ENCODE results near the gene TPRN.

Gene TPRN

GRCh38 chr9:137188086-137188489 is 12.5 kb downstream of the TPRN start:
- Histone ChIP-seq H3K4me3 (ENCODE audit: insufficient read depth, low read depth, low read length) (peak overlapping the region; percentile 89), H3K27ac (ENCODE audit: insufficient read depth, low read depth, low read length, poor library complexity, severe bottlenecking) (no peak overlapping the region), H3K27me3 (ENCODE audit: control insufficient read depth, insufficient read depth, low read length, poor library complexity, severe bottlenecking) (no peaks in the 10 kb centered on the region), H3K36me3 (ENCODE audit: control insufficient read depth, insufficient read depth, low read length) (no peaks in the 10 kb centered on the region), H3K9me3 (ENCODE audit: control insufficient read depth, low read length) (no peaks in the 10 kb centered on the region), H3K4me1 (ENCODE audit: control insufficient read depth, insufficient read depth, low read length) (peaks cover 10% of the 10 kb centered on the region)
- WGBS, 2 experiments = 1% methylated on average over 31 of the region's 31 CpGs

GRCh38 chr9:137187386-137187785 is 13.2 kb downstream of the TPRN start:
- WGBS, 2 experiments = 94 to 95% methylated on average over 15 of the region's 15 CpGs
- H3K4me3 ChIP-seq (ENCODE audit: insufficient read depth, low read depth, low read length) = peak overlapping the region; percentile 89
- no peaks in the 10 kb centered on the region for H3K36me3 ChIP-seq (ENCODE audit: control insufficient read depth, insufficient read depth, low read length)

GRCh38 chr9:137186385-137186784 is 14.2 kb downstream of the TPRN start:
- no peaks in the 10 kb centered on the region for H3K36me3 ChIP-seq (ENCODE audit: control insufficient read depth, insufficient read depth, low read length)
- H3K4me1 ChIP-seq (ENCODE audit: control insufficient read depth, insufficient read depth, low read length) = peaks cover 10% of the 10 kb centered on the region
- H3K4me3 ChIP-seq (ENCODE audit: insufficient read depth, low read depth, low read length) = no peak overlapping the region
- H3K27me3 ChIP-seq (ENCODE audit: control insufficient read depth, insufficient read depth, low read length, poor library complexity, severe bottlenecking) = no peaks in the 10 kb centered on the region
- no peak overlapping the region for H3K27ac ChIP-seq (ENCODE audit: insufficient read depth, low read depth, low read length, poor library complexity, severe bottlenecking)
- 94% methylated on average over 6 of the region's 6 CpGs for WGBS, 2 experiments
- no peaks in the 10 kb centered on the region for H3K9me3 ChIP-seq (ENCODE audit: control insufficient read depth, low read length)

More at GRCh38 chr9:137187386-137187785, 13.2 kb downstream of the TPRN start:
- H3K4me1 ChIP-seq (ENCODE audit: control insufficient read depth, insufficient read depth, low read length) = peaks cover 10% of the 10 kb centered on the region
- H3K27me3 ChIP-seq (ENCODE audit: control insufficient read depth, insufficient read depth, low read length, poor library complexity, severe bottlenecking) = no peaks in the 10 kb centered on the region
- H3K9me3 ChIP-seq (ENCODE audit: control insufficient read depth, low read length) = no peaks in the 10 kb centered on the region
- H3K27ac ChIP-seq (ENCODE audit: insufficient read depth, low read depth, low read length, poor library complexity, severe bottlenecking) = no peak overlapping the region

GRCh38 chr9:137185921-137186320 is 14.6 kb downstream of the TPRN start:
- Histone ChIP-seq H3K27ac (ENCODE audit: insufficient read depth, low read depth, low read length, poor library complexity, severe bottlenecking) (no peak overlapping the region), H3K4me3 (ENCODE audit: insufficient read depth, low read depth, low read length) (no peak overlapping the region), H3K4me1 (ENCODE audit: control insufficient read depth, insufficient read depth, low read length) (peaks cover 10% of the 10 kb centered on the region), H3K36me3 (ENCODE audit: control insufficient read depth, insufficient read depth, low read length) (peaks cover 3% of the 10 kb centered on the region), H3K27me3 (ENCODE audit: control insufficient read depth, insufficient read depth, low read length, poor library complexity, severe bottlenecking) (no peaks in the 10 kb centered on the region), H3K9me3 (ENCODE audit: control insufficient read depth, low read length) (no peaks in the 10 kb centered on the region)
- WGBS, 2 experiments = 96 to 98% methylated on average over 19 of the region's 19 CpGs

GRCh38 chr9:137184881-137185660 is 15.5 kb downstream of the TPRN start:
- Histone ChIP-seq H3K27ac (ENCODE audit: insufficient read depth, low read depth, low read length, poor library complexity, severe bottlenecking) (no peak overlapping the region), H3K36me3 (ENCODE audit: control insufficient read depth, insufficient read depth, low read length) (peaks cover 8% of the 10 kb centered on the region), H3K9me3 (ENCODE audit: control insufficient read depth, low read length) (no peaks in the 10 kb centered on the region), H3K4me3 (ENCODE audit: insufficient read depth, low read depth, low read length) (no peak overlapping the region), H3K4me1 (ENCODE audit: control insufficient read depth, insufficient read depth, low read length) (peaks cover 10% of the 10 kb centered on the region), H3K27me3 (ENCODE audit: control insufficient read depth, insufficient read depth, low read length, poor library complexity, severe bottlenecking) (no peaks in the 10 kb centered on the region)
- 95 to 96% methylated on average over 48 of the region's 48 CpGs for WGBS, 2 experiments

- Histone ChIP-seq H3K4me1 (ENCODE audit: control insufficient read depth, insufficient read depth, low read length) (peaks cover 5% of the 10 kb centered on the region), H3K36me3 (ENCODE audit: control insufficient read depth, insufficient read depth, low read length) (peaks cover 8% of the 10 kb centered on the region), H3K27me3 (ENCODE audit: control insufficient read depth, insufficient read depth, low read length, poor library complexity, severe bottlenecking) (no peaks in the 10 kb centered on the region), H3K4me3 (ENCODE audit: insufficient read depth, low read depth, low read length) (no peak overlapping the region), H3K27ac (ENCODE audit: insufficient read depth, low read depth, low read length, poor library complexity, severe bottlenecking) (no peak overlapping the region), H3K9me3 (ENCODE audit: control insufficient read depth, low read length) (no peaks in the 10 kb centered on the region)
- 94% methylated on average over 27 of the region's 27 CpGs for WGBS, 2 experiments
Observed at GRCh38 chr9:137183980-137184595, 16.5 kb downstream of the TPRN start.

- H3K36me3 ChIP-seq (ENCODE audit: control insufficient read depth, insufficient read depth, low read length) = peaks cover 8% of the 10 kb centered on the region
- peaks cover 5% of the 10 kb centered on the region for H3K4me1 ChIP-seq (ENCODE audit: control insufficient read depth, insufficient read depth, low read length)
- no peaks in the 10 kb centered on the region for H3K27me3 ChIP-seq (ENCODE audit: control insufficient read depth, insufficient read depth, low read length, poor library complexity, severe bottlenecking)
- 95% methylated on average over 17 of the region's 17 CpGs for WGBS, 2 experiments
- H3K9me3 ChIP-seq (ENCODE audit: control insufficient read depth, low read length) = no peaks in the 10 kb centered on the region
- no peak overlapping the region for H3K4me3 ChIP-seq (ENCODE audit: insufficient read depth, low read depth, low read length)
- no peak overlapping the region for H3K27ac ChIP-seq (ENCODE audit: insufficient read depth, low read depth, low read length, poor library complexity, severe bottlenecking)
Observed at GRCh38 chr9:137182836-137183235, 17.7 kb downstream of the TPRN start.

- Histone ChIP-seq H3K27ac (ENCODE audit: insufficient read depth, low read depth, low read length, poor library complexity, severe bottlenecking) (no peak overlapping the region), H3K4me1 (ENCODE audit: control insufficient read depth, insufficient read depth, low read length) (no peaks in the 10 kb centered on the region), H3K27me3 (ENCODE audit: control insufficient read depth, insufficient read depth, low read length, poor library complexity, severe bottlenecking) (no peaks in the 10 kb centered on the region), H3K4me3 (ENCODE audit: insufficient read depth, low read depth, low read length) (no peak overlapping the region), H3K9me3 (ENCODE audit: control insufficient read depth, low read length) (no peaks in the 10 kb centered on the region), H3K36me3 (ENCODE audit: control insufficient read depth, insufficient read depth, low read length) (peaks cover 8% of the 10 kb centered on the region)
- WGBS, 2 experiments = 94 to 96% methylated on average over 22 of the region's 22 CpGs
Observed at GRCh38 chr9:137181680-137182079, 18.9 kb downstream of the TPRN start.

GRCh38 chr9:137180491-137180890 is 20.1 kb downstream of the TPRN start:
- Histone ChIP-seq H3K36me3 (ENCODE audit: control insufficient read depth, insufficient read depth, low read length) (peaks cover 8% of the 10 kb centered on the region), H3K27me3 (ENCODE audit: control insufficient read depth, insufficient read depth, low read length, poor library complexity, severe bottlenecking) (peaks cover 11% of the 10 kb centered on the region), H3K4me1 (ENCODE audit: control insufficient read depth, insufficient read depth, low read length) (no peaks in the 10 kb centered on the region), H3K9me3 (ENCODE audit: control insufficient read depth, low read length) (no peaks in the 10 kb centered on the region), H3K4me3 (ENCODE audit: insufficient read depth, low read depth, low read length) (no peak overlapping the region), H3K27ac (ENCODE audit: insufficient read depth, low read depth, low read length, poor library complexity, severe bottlenecking) (no peak overlapping the region)
- WGBS, 2 experiments = 96% methylated on average over 20 of the region's 20 CpGs

GRCh38 chr9:137179761-137180160 is 20.8 kb downstream of the TPRN start:
- Histone ChIP-seq H3K27ac (ENCODE audit: insufficient read depth, low read depth, low read length, poor library complexity, severe bottlenecking) (no peak overlapping the region), H3K4me3 (ENCODE audit: insufficient read depth, low read depth, low read length) (no peak overlapping the region), H3K36me3 (ENCODE audit: control insufficient read depth, insufficient read depth, low read length) (peaks cover 8% of the 10 kb centered on the region), H3K9me3 (ENCODE audit: control insufficient read depth, low read length) (no peaks in the 10 kb centered on the region), H3K4me1 (ENCODE audit: control insufficient read depth, insufficient read depth, low read length) (no peaks in the 10 kb centered on the region), H3K27me3 (ENCODE audit: control insufficient read depth, insufficient read depth, low read length, poor library complexity, severe bottlenecking) (peaks cover 18% of the 10 kb centered on the region)
- 96% methylated on average over 17 of the region's 17 CpGs for WGBS, 2 experiments
